ENCODE results near the gene PCCA. TPM values are rescaled to one million over a fixed set of nuclear protein-coding genes. Genes with fewer than 3 reads are reported as not detected.

The PCCA gene
- total RNA-seq, 1 donor: 33.7 TPM

- no peak for TF ChIP-seq CTCF (IDR thresholded peaks at IDR 0.05; ENCODE audit: insufficient read depth, low read depth, low read length)
- no peak overlapping the region for H3K4me3 ChIP-seq (ENCODE audit: low read depth, low read length)
- no peak for DNase-seq (ENCODE audit: low read depth)
Observed at GRCh38 chr13:100534911-100535310, 446.0 kb downstream of the PCCA start.

GRCh38 chr13:100535426-100536135 lies 446.7 kb downstream of the PCCA start:
- DNase-seq (ENCODE audit: low read depth): peak; percentile 56
- H3K4me3 ChIP-seq (ENCODE audit: low read depth, low read length): no peak overlapping the region
- no peak for TF ChIP-seq CTCF (IDR thresholded peaks at IDR 0.05; ENCODE audit: insufficient read depth, low read depth, low read length)

- H3K4me3 ChIP-seq (ENCODE audit: low read depth, low read length): no peak overlapping the region
- TF ChIP-seq CTCF (IDR thresholded peaks at IDR 0.05; ENCODE audit: insufficient read depth, low read depth, low read length): no peak
- no peak for DNase-seq (ENCODE audit: low read depth)
Observed at GRCh38 chr13:100536643-100537180, 447.8 kb downstream of the PCCA start.

- H3K4me3 ChIP-seq (ENCODE audit: low read depth, low read length): no peak overlapping the region
- DNase-seq (ENCODE audit: low read depth): no peak
- no peak for TF ChIP-seq CTCF (IDR thresholded peaks at IDR 0.05; ENCODE audit: insufficient read depth, low read depth, low read length)
Observed at GRCh38 chr13:100537486-100537885, 448.6 kb downstream of the PCCA start.

GRCh38 chr13:100537951-100538462 lies 449.1 kb downstream of the PCCA start:
- no peak for DNase-seq (ENCODE audit: low read depth)
- no peak overlapping the region for H3K4me3 ChIP-seq (ENCODE audit: low read depth, low read length)
- no peak for TF ChIP-seq CTCF (IDR thresholded peaks at IDR 0.05; ENCODE audit: insufficient read depth, low read depth, low read length)

- no peak for TF ChIP-seq CTCF (IDR thresholded peaks at IDR 0.05; ENCODE audit: insufficient read depth, low read depth, low read length)
- H3K4me3 ChIP-seq (ENCODE audit: low read depth, low read length): no peak overlapping the region
- DNase-seq (ENCODE audit: low read depth): peak; percentile 83
Observed at GRCh38 chr13:100540621-100541020, 451.7 kb downstream of the PCCA start.

Measured in fibroblast of villous mesenchyme (primary cell).